HepG2 (cell line): ENCODE measurements around the gene ZNF331. TPM values are rescaled to one million over a fixed set of nuclear protein-coding genes. Genes with fewer than 3 reads are reported as not detected.

Experiments used
- CREM ChIP-seq, 2 experiments: sonication (generic) in 1 of 2; formaldehyde crosslinking in 1 of 2; IDR thresholded peaks; 2 replicates each; pipeline versions ENCODE4 v1.4.0 to v1.6.1; 2016 to 2020; ENCODE audit warnings: antibody characterized with exemption in 1 of 2, mild to moderate bottlenecking in 1 of 2, missing genetic modification reagents in 1 of 2
- GABPB1 ChIP-seq: IDR thresholded peaks from 2 replicates; pipeline ENCODE4 v1.6.1; 2016; ENCODE audit warnings: mild to moderate bottlenecking, missing genetic modification reagents, moderate library complexity, missing compliant biosample characterization
- KLF15 ChIP-seq: sonication (generic); formaldehyde crosslinking; IDR thresholded peaks from 2 replicates; pipeline ENCODE4 v1.8.1; 2023; ENCODE audit warnings: borderline replicate concordance, mild to moderate bottlenecking, inconsistent platforms, missing genetic modification reagents, mixed read lengths
- KMT2A ChIP-seq: sonication (generic); formaldehyde crosslinking; IDR thresholded peaks from 2 replicates; pipeline ENCODE4 v1.4.0; 2020; ENCODE audit warnings: missing genetic modification reagents
- MBD4 ChIP-seq: IDR thresholded peaks from 2 replicates; pipeline ENCODE4 v1.6.1; 2012; ENCODE audit warnings: low read length, inconsistent platforms, borderline replicate concordance
- MED1 ChIP-seq: sonication (generic); formaldehyde crosslinking; IDR thresholded peaks from 2 replicates; pipeline ENCODE4 v1.4.0; 2020; ENCODE audit warnings: missing genetic modification reagents
- MIER2 ChIP-seq: IDR thresholded peaks from 2 replicates; pipeline ENCODE4 v1.6.1; 2016; ENCODE audit warnings: missing biosample characterization, missing genetic modification reagents
- MTA1 ChIP-seq: sonication (generic); formaldehyde crosslinking; IDR thresholded peaks from 2 replicates; pipeline ENCODE4 v1.4.0; 2020; ENCODE audit warnings: missing genetic modification reagents, mild to moderate bottlenecking, borderline replicate concordance
- MTA3 ChIP-seq: sonication (generic); formaldehyde crosslinking; IDR thresholded peaks from 2 replicates; pipeline ENCODE4 v1.4.0; 2020; ENCODE audit warnings: missing genetic modification reagents
- NFE2L2 ChIP-seq: fragments of 150-350 bp; IDR thresholded peaks from 2 replicates; pipeline ENCODE4 v1.6.1; 2014; ENCODE audit warnings: low read length
- SIX4 ChIP-seq: sonication (generic); formaldehyde crosslinking; IDR thresholded peaks from 2 replicates; pipeline ENCODE4 v1.4.0; 2020; ENCODE audit warnings: missing genetic modification reagents
- SMAD9 ChIP-seq: sonication (generic); formaldehyde crosslinking; IDR thresholded peaks from 2 replicates; pipeline ENCODE4 v1.5.1; 2020; ENCODE audit warnings: mild to moderate bottlenecking, missing genetic modification reagents
- SNAPC4 ChIP-seq: sonication (generic); formaldehyde crosslinking; IDR thresholded peaks from 2 replicates; pipeline ENCODE4 v1.4.0; 2020; ENCODE audit warnings: mild to moderate bottlenecking, missing genetic modification reagents
- SOX5 ChIP-seq: IDR thresholded peaks from 2 replicates; pipeline ENCODE4 v1.6.1; 2016; ENCODE audit warnings: borderline replicate concordance
- STAG1 ChIP-seq: sonication (generic); formaldehyde crosslinking; IDR thresholded peaks from 2 replicates; pipeline ENCODE4 v1.4.0; 2020; ENCODE audit warnings: missing genetic modification reagents
- TBX3 ChIP-seq: fragments of 450-650 bp; IDR thresholded peaks from 2 replicates; pipeline ENCODE4 v1.6.1; 2017; ENCODE audit warnings: antibody characterized with exemption, mild to moderate bottlenecking, inconsistent platforms, borderline replicate concordance
- TEF ChIP-seq: sonication (generic); formaldehyde crosslinking; IDR thresholded peaks from 2 replicates; pipeline ENCODE4 v1.5.0; 2020; ENCODE audit warnings: missing genetic modification reagents
- ZFX ChIP-seq: sonication (generic); formaldehyde crosslinking; IDR thresholded peaks from 2 replicates; pipeline ENCODE4 v1.4.0; 2020; ENCODE audit warnings: mild to moderate bottlenecking, low read depth, missing genetic modification reagents, moderate library complexity
- ZNF232 ChIP-seq: sonication (generic); formaldehyde crosslinking; IDR thresholded peaks from 2 replicates; pipeline ENCODE4 v1.4.0; 2020; ENCODE audit warnings: missing genetic modification reagents, borderline replicate concordance
- ZNF3 ChIP-seq: IDR thresholded peaks from 2 replicates; pipeline ENCODE4 v1.7.0; 2017; ENCODE audit warnings: inconsistent platforms
- ZNF44 ChIP-seq: sonication (generic); formaldehyde crosslinking; IDR thresholded peaks from 2 replicates; pipeline ENCODE4 v1.5.1; 2020; ENCODE audit warnings: mild to moderate bottlenecking, missing genetic modification reagents
- ZNF552 ChIP-seq: sonication (generic); formaldehyde crosslinking; IDR thresholded peaks from 2 replicates; pipeline ENCODE4 v1.9.0; 2022; ENCODE audit warnings: missing genetic modification reagents, mild to moderate bottlenecking, borderline replicate concordance
- ZNF713 ChIP-seq: sonication (generic); formaldehyde crosslinking; IDR thresholded peaks from 2 replicates; pipeline ENCODE4 v1.4.0; 2020; ENCODE audit warnings: mild to moderate bottlenecking, missing genetic modification reagents
- ZNF75D ChIP-seq: sonication (generic); formaldehyde crosslinking; IDR thresholded peaks from 2 replicates; pipeline ENCODE4 v1.8.1; 2023; ENCODE audit warnings: missing genetic modification reagents, mild to moderate bottlenecking, borderline replicate concordance
- ZNF891 ChIP-seq: sonication (generic); formaldehyde crosslinking; IDR thresholded peaks from 2 replicates; pipeline ENCODE4 v1.5.0; 2020; ENCODE audit warnings: mild to moderate bottlenecking, missing genetic modification reagents
- polyA plus RNA-seq, 8 experiments: library from polyadenylated mRNA; depleted of rRNA in 3 of 8; stranded (reverse) in 7 of 8; unstranded in 1 of 8; fragments of >200 nt; fragmentation: Illumina TruSeq in 4 of 8; extraction: Trizol in 4 of 8; gene quantifications; 2 replicates each; pipeline versions ENCODE4 v1.2.1 to v1.2.3, GENCODE V29; 2011 to 2016; ENCODE audit warnings: low read depth in 4 of 8, missing spikeins in 1 of 8, mixed read lengths in 1 of 8; ENCODE audit not compliant: insufficient read depth in 1 of 8
- total RNA-seq, 5 experiments: library from RNA; depleted of rRNA; stranded (reverse); fragments of >200 nt; fragmentation: Illumina TruSeq; extraction: Trizol; gene quantifications; 2 replicates each; pipeline ENCODE4 v1.2.3, GENCODE V29; 2016; ENCODE audit warnings: low read depth in 1 of 5

Gene ZNF331
- total and polyA plus RNA-seq, 2 of the 13 experiments (the other 11 are each of a cell fraction or from before 2014, with no cell fraction given): 8.2 to 13.3 TPM

- no peak for TF ChIP-seq ZNF44
- no peak for TF ChIP-seq KLF15 (CRISPR knock-in tag)
- TF ChIP-seq ZNF232: no peak
- no peak for TF ChIP-seq MTA3
- TF ChIP-seq CREM (IDR thresholded peaks at IDR 0.05): peak; percentile 12; the same call in 1 of the 2 replicates
- TF ChIP-seq CREM (CRISPR knock-in tag; IDR thresholded peaks at IDR 0.05): no peak
- no peak for TF ChIP-seq SMAD9 (CRISPR knock-in tag)
- 0 out of 2 replicates have a peak, but pooled peaks have one; percentile 18 for TF ChIP-seq ZFX (CRISPR knock-in tag)
- peak; percentile 29; the same call in 1 of the 2 replicates for TF ChIP-seq SOX5 (CRISPR knock-in tag)
- TF ChIP-seq TBX3: no peak
- TF ChIP-seq SNAPC4 (CRISPR knock-in tag): peak; percentile 91
- TF ChIP-seq ZNF891 (CRISPR knock-in tag): no peak
- TF ChIP-seq STAG1 (CRISPR knock-in tag): no peak
- no peak for TF ChIP-seq MTA1 (CRISPR knock-in tag)
- 0 out of 2 replicates have a peak, but pooled peaks have one; percentile 23 for TF ChIP-seq MBD4
- TF ChIP-seq ZNF3: no peak
- no peak for TF ChIP-seq TEF (CRISPR knock-in tag)
- TF ChIP-seq MIER2 (CRISPR knock-in tag): no peak
- 0 out of 2 replicates have a peak, but pooled peaks have one; percentile 13 for TF ChIP-seq SIX4 (CRISPR knock-in tag)
- no peak for TF ChIP-seq NFE2L2
- TF ChIP-seq KMT2A (CRISPR knock-in tag): no peak
- no peak for TF ChIP-seq ZNF713 (CRISPR knock-in tag)
- TF ChIP-seq ZNF75D (CRISPR knock-in tag): no peak
- 0 out of 2 replicates have a peak, but pooled peaks have one; percentile 20 for TF ChIP-seq MED1 (CRISPR knock-in tag)
- peak; percentile 47; the same call in 1 of the 2 replicates for TF ChIP-seq GABPB1 (CRISPR knock-in tag)
- TF ChIP-seq ZNF552 (CRISPR knock-in tag): no peak
These were observed 84.2 kb downstream of the ZNF331 start (continued) for GRCh38 chr19:53621885-53622740.
